ENCODE data around the gene SETD6.
"Not testable (repeated sequence)": the region's sequence is repeated elsewhere in the genome, so short reads cannot be mapped to it uniquely, and the experiment has no call there.

The SETD6 gene

GRCh38 chr16:58515125-58515870 is at the start of gene SETD6:
Gene SETD6, plus strand, starts transcription at chr16:58515517. Its CDS starts 21 bp downstream, at chr16:58515538.
- H3K27ac ChIP-seq: peak within 1 kb of the TSS; percentile 74
- peak; percentile 27 for DNase-seq (ENCODE audit: low read depth, low spot score)

DNA sequence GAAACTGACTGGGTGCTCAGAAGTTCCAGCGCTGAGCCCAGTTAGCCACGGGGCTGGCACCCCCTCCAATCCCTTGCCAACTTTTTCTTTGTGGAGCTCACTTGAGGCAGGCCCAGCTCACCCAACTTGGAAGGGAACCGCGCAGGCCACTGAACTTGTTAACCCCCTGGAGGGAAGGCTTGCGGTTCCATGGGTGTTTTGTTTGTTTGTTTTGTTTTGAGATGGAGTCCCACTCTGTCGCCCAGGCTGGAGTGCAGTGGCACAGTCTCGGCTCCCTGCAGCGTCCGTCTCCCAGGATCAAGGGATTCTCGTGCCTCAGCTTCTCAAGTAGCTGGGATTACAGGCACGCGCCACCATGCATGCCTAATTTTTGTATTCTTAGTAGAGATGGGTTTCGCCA is 49.5 kb upstream of the SETD6 start:
- H3K27ac ChIP-seq: no peak overlapping the region
- DNase-seq (ENCODE audit: low read depth, low spot score): no peak

GRCh38 chr16:58466396-58466795 is 48.9 kb upstream of the SETD6 start:
- no peak for DNase-seq (ENCODE audit: low read depth, low spot score)

DNA sequence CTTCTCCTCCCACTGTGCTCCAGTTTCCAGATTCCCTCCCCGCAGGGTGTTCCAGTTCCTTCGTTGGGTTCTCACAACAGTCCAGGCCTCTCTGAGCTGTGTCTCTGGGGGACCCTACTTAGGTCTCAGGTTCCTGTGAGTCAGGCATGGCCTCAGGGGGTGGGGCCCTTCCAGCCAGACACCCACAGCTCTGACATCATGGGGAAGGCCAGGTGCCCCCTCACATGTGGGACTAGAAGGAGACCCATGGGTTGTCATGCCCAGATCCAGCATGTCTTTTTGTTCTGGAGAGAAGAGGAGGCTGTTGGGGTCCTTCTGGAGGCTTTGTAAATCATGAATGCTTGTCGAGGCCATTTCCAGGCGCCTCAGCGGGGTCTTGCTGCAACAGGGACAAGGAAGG is 47.4 kb upstream of the SETD6 start:
- H3K27ac ChIP-seq: no peak overlapping the region
- DNase-seq (ENCODE audit: low read depth, low spot score): no peak

More at GRCh38 chr16:58466396-58466795, 48.9 kb upstream of the SETD6 start:
- H3K27ac ChIP-seq: no peak overlapping the region

GRCh38 chr16:58471209-58471975 is 43.9 kb upstream of the SETD6 start:
- no peak for DNase-seq (ENCODE audit: low read depth, low spot score)
- H3K27ac ChIP-seq: no peak overlapping the region

DNA sequence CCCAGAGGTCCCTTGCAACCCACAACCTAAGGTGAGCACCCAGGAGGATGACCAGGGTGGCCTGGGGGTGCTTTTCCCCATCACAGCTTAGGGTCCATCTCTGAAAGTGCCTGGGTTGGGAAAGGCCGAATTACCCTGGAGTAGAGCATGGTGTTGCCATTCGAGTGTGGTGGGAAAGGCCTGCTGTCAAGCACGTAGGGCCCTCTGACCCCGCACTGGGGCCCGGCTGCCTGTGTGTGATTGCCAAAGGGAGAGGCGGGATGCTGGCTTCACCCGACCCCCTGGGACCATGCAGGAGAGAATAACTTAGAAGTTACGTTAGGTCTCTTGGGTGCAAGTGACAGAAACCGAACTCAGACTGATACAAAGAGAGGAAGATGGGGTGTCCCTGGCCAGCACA is 43.1 kb upstream of the SETD6 start:
- H3K27ac ChIP-seq: no peak overlapping the region
- DNase-seq (ENCODE audit: low read depth, low spot score): no peak

- no peak overlapping the region for H3K27ac ChIP-seq
- DNase-seq (ENCODE audit: low read depth, low spot score): no peak
These were observed 42.5 kb upstream of the SETD6 start for GRCh38 chr16:58472827-58473226.

DNA sequence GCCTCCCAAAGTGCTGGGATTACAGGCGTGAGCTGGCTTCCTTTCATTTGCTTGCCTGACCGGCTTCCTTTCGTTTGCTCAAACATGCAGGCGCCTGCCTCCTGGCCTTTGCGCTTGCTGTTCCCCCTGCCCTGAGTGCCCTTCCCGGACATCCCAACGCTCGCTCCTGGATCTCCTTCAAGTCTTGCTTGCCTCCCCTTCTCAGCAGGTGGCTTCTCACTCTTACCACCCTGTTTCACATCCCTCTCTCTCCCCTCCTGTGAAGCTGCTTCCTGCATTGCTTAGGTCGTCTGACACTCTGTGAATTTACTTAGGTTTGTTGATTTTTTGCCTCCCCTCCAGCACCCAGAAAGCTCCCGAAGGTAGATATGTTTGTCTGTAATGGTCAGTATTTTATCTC is 41.0 kb upstream of the SETD6 start:
- no peak for DNase-seq (ENCODE audit: low read depth, low spot score)
- H3K27ac ChIP-seq: no peak overlapping the region

DNA sequence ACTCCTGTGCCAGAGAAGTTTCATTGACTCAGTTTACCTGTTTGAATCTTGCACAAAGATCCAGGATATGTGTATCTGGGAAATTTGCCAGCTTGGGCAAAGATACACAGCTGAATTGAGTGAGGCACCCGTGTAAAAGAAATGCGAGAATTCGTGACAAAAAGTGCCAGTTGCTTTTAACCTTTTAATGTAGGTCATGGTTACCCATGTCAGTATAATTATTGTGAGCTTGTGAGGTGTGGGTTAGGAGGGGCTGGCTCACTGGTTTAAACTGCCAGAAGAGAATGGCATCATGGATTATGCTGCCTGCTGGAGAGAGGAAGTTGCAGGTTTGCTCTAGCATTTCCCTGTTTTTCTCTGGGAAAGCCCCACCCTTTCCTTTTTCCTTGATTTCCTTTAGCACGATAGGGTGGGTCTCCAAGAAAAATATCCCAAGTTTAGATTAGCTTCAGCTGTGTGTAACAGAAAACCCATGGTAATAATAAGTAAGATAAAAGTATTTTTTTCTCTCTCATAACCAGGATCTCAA is 40.2 kb upstream of the SETD6 start:
- no peak for DNase-seq (ENCODE audit: low read depth, low spot score)
- no peak overlapping the region for H3K27ac ChIP-seq

- H3K27ac ChIP-seq: no peak overlapping the region
- no peak for DNase-seq (ENCODE audit: low read depth, low spot score)
These were observed 38.5 kb upstream of the SETD6 start for GRCh38 chr16:58476791-58477190.

DNA sequence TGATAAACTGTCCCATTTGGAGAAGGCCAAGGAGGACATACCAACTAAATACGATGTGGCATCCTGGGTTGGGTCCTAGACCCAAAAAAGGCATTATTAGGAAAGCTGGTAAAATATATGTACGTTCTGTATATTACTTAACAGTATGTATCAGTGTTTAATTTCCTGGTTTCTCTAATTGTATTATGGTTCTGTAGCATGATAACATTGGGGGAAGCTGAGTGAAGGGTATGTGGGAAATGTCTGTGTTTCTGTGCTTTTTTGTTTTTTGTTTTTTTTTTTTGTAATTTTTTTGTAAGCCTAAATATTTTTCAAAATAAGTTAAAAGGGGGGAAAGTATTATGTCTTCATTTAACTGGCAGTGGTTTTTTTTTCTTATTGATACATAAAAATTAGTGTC is 36.9 kb upstream of the SETD6 start:
- no peak overlapping the region for H3K27ac ChIP-seq
- no peak for DNase-seq (ENCODE audit: low read depth, low spot score)

DNA sequence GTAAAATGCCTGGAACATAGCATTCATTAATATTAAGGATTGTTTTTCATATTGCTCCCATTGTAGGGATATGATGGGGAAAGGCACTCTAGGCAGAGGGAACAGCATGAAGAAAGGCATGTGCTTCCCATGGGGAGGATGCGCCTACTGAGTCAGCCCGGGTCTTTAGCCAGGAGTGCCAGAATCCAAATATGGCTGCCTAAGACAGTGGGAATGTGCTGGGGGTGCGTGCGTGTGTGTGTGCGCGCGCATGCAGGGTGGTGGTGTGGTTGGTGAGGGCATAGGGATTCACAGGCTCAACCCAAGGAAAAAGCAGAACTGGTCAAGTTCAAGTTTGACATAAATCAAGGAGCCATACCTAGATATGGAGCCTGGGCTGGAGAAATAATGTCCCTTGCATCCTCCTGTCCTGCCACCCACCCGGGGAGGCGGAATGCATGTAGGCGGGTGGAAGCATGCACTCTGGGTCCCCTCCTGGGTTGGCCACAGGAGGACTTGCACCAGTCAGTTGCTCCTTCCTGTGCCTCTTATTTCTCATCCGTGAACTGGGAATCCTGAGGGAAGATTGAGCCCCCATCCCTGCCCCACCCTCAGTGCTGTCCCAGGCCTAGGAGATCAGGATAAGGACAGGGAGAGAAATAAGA is 34.0 kb upstream of the SETD6 start:
- no peak for DNase-seq (ENCODE audit: low read depth, low spot score)
- H3K27ac ChIP-seq: no peak overlapping the region

DNA sequence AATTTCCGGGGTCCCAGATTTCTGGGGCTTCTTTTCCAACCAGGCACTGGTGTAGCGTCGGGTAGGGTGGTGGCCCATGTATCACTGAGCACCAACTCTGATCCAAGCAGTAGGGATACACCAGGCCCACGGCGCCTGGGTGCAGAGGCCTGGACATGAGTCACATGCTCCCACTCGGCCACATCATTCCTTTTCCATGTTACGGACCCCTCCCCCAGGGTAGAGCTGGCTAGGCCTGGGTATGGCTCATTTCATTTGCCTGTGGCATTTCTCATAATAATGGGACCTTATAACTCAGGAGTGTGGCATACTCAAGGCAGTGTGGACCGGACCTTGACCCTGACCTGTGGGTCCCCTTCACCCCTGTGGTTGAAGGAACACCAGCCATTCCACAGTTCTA is 33.4 kb upstream of the SETD6 start:
- DNase-seq (ENCODE audit: low read depth, low spot score): no peak
- no peak overlapping the region for H3K27ac ChIP-seq

- no peak overlapping the region for H3K27ac ChIP-seq
- DNase-seq (ENCODE audit: low read depth, low spot score): no peak
These were observed 30.0 kb upstream of the SETD6 start for GRCh38 chr16:58485184-58485887.

GRCh38 chr16:58487566-58488351 is 27.6 kb upstream of the SETD6 start:
- H3K27ac ChIP-seq: no peak overlapping the region
- peak; percentile 6 for DNase-seq (ENCODE audit: low read depth, low spot score)

DNA sequence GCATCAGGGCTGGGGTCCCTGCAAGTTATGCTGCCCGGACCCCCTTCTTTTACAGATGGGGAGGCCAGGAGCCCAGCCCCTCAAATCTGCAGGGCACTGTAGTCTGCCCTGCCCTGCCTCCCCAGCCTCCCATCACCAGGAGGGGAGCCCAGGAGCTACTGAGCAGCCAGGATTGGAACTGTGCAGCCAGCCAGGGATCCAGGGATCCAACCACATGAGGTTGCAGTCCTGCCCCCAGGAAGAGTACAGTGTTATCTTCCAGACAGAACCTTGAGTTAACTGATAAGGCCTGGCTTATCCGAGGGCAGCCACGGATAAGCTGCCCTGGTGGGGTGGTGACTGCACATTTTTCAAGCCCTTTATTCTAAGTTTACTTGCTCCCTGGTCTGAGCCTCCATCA is 26.8 kb upstream of the SETD6 start:
- H3K27ac ChIP-seq: no peak overlapping the region
- DNase-seq (ENCODE audit: low read depth, low spot score): no peak

- no peak for DNase-seq (ENCODE audit: low read depth, low spot score)
These were observed 25.3 kb upstream of the SETD6 start for GRCh38 chr16:58490065-58490464.

GRCh38 chr16:58490539-58490938 is 24.8 kb upstream of the SETD6 start:
- H3K27ac ChIP-seq; DNase-seq (ENCODE audit: low read depth, low spot score): not testable (repeated sequence)

More at GRCh38 chr16:58490065-58490464, 25.3 kb upstream of the SETD6 start:
- no peak overlapping the region for H3K27ac ChIP-seq

DNA sequence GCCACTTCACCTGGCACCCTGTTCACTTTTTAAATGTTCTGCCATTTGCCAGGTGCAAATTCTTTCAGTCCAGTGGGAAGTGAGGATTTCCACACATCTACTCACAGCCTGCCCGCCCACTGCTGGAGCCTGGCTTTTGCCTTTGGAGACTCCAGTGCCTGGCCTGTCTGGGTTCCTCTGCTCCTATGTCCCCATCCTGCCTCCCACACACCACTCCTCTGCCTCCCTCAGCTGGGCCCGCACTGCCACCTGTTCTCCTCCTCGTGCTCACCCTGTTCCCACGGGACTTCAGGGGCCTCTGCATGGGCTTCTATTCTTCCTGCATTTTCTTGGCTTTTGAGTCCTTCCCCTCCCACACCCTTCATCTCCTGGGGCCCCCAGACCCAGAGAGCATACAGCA is 23.3 kb upstream of the SETD6 start:
- no peak for DNase-seq (ENCODE audit: low read depth, low spot score)
- H3K27ac ChIP-seq: no peak overlapping the region

DNA sequence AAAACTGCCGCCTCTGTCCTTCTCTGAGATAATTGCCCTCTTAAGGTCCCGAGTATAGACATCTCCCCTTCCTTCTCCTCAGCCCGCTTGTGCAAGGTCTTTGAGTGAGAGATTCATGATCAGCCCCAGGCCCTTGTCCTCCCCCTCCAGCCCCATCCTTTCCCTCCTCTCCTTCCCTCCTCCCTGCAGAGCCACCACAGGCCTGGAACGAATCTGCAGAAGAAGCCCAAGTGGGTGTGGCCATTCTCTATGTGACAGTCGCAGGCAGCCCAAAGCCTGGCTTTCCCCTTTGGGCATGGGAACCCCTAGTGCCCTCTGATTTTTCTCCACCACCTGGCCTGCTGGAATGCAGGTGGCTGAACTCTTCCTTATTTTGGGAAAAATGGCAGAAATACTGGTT is 22.6 kb upstream of the SETD6 start:
- H3K27ac ChIP-seq: no peak overlapping the region
- no peak for DNase-seq (ENCODE audit: low read depth, low spot score)

Data from epithelial cell of prostate (primary cell).